ENCODE results near the gene CDH26.

The CDH26 gene

DNA sequence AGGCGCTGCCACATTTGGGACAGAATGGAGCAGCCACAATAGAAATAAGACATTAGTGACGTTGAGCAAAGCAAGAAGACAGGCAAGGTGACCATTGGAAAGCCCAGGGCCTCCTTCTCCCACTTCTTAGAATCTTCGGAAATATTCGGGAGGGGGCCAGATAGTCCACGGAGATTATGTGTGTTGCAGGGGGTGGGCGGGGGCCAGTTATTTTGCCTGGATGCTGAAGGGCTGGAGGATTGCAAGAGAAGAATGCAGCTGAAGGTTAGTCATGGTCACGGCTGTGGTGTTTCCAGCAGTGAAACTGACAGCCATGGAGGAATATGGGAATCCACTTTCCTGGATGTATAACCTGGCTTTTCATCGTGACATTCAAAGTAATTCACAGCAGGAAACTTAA is 88.6 kb downstream of the CDH26 start:
- no peak for DNase-seq (ENCODE audit: low read depth)

DNA sequence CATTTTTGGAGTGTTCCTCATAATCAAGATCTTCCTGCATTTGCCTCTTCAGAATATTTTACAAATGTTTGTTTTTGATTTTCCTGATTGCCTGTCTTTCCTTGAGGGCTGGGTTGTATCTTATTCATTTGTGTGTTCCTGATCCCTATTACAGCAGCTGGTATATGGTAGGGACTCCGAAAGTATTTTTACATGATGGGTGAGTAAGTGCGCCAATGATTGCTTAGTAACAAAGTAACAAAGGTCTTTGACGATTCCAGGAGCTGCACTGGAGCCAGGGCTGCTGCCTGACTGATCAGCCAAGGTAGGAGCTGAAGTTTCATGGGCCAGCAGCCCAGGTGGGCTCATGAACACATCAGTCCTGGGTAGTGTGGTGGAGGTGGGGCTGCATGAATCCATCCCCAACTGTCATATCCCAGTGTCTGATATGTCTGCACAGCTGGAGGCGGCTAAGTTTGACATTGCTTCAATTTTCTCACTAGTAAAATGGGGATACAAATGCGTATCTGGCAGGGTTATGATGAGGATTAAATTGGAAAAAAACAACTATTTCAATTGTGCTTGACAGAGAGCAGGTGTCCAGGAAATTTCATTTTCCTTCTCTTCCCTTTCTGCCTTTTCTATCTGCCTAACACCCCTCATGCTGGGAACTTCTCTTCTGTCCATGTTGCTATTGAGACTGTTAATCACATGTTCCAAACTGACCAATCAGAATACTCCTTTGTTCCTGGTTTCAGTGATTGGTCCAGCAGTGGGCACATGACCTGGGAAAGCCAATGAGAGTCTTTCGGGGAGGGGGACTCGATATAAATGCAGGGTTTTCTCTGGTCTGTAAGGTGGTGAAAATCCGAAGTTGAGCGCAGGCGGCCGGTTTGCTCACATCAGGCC is 90.7 kb downstream of the CDH26 start:
- DNase-seq (ENCODE audit: low read depth) = no peak

- no peak for DNase-seq (ENCODE audit: low read depth)
Measured at GRCh38 chr20:60049601-60050000, 91.4 kb downstream of the CDH26 start.

DNA sequence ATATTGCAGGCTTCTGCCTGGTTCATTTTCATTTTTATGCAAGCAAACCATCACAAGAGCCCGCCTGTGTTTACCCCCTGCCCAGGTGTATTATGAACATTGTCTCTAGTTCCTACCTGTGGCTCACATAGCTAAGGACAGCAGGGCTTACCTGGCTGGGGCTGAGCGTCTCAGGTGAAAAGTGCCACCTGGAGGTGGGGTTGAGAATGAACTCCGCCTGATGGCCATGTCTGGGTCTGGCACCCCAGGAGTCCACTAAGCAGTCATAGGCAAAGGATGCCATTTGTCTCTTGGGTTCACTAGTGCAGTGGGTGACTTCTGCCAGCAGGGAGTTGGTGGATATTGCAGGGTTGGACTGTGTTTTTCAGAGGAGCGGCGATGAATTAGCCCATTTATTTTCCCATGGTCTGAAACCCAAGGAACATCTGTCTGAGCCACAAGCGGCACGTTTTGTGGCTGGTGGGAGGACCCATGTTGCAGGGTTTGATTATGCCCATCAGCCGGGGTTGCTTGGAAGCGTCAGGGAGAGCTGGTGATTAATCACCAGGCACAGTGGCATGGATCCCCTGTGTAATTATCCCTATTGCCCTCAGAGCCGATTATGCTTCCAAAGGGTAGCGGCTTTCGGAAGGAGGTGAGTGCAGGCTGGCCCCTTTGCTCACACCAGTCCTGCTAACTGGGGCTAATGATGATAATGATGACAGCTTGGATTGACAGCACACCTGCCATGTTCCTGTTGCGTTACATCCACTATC is 92.1 kb downstream of the CDH26 start:
- no peak for DNase-seq (ENCODE audit: low read depth)

- DNase-seq (ENCODE audit: low read depth) = no peak
Measured at GRCh38 chr20:60051911-60052310, 93.7 kb downstream of the CDH26 start.

- DNase-seq (ENCODE audit: low read depth) = no peak
Measured at GRCh38 chr20:60052322-60052721, 94.1 kb downstream of the CDH26 start.

DNA sequence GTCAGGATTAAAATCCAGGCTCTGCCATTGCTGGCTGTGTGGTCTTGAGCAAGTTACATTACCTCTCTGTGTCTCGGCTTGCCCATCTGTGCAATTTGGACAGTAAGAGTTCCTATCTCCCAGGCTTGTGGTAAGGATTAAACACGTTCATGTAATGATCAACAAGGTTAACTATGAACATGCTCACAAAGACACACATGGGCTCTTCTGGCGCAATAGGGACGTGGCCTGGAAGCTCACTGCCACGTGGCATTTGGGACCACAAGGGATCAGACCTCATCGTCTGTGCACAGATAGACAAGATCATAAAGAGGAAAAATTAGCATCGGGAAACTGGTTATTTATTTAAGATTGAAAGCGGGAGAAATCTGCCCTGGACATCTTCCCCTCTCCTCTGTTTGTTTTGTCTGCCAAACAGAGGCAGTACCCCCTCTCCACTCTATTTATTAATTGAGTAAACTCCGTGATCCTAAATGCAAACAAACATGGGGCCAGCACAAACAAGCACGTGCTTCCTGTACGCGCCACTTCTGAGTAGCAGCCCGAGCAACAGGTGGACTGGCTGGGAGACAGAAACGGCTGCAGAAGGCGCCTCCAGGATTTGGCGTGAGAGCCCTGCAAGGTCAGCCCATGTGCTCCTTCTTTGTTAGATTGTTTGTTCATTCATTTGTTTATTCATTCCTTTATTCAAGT is 95.0 kb downstream of the CDH26 start:
- no peak for DNase-seq (ENCODE audit: low read depth)

- no peak for DNase-seq (ENCODE audit: low read depth)
Measured at GRCh38 chr20:60053818-60054190, 95.6 kb downstream of the CDH26 start.

DNA sequence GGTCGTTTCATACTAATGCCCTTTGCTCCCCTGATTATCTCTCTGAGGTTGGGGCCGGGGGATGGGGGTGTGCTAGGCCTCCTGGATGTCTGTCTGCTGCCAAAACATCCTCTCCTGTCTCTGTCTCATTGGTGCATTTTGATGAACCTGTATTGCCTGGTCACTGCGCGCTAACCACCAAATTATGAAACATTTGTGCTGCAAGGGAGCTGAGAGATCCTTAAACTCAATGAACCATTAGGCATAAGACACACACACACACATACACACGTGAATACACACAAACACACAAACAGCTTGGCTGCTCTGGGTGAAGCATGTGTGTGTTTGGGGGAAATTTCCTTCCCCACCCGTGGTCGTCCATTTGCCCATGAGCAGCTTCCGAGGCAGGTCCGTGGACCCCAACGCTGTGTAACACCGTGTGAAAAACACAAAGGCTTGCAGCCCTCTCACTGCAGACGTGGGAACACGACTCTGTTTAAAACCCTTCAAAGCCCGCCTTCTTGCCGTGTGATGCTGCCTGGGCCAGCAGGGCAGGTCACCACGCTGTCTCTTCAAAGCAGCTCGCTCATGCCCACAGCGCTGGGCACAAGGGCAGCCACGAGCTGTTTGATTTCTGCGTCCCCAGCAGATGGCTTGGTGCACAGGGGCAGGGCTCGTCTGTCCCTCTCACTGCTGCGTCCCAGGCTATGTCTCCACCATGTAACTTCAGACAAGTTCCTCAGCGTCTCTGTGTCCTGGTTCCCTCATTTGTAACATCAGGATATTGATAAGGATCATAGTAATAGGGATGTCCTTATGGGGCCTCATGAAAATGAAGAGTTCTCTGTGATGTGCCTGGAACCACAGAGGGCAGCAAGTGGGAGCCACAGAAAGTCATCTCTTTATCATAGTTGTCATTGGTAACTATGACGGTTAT is 96.8 kb downstream of the CDH26 start:
- DNase-seq (ENCODE audit: low read depth) = no peak

- DNase-seq (ENCODE audit: low read depth) = no peak
Measured at GRCh38 chr20:60055740-60056139, 97.5 kb downstream of the CDH26 start.

GRCh38 chr20:60056407-60057122 is 98.3 kb downstream of the CDH26 start:
- DNase-seq (ENCODE audit: low read depth) = no peak

DNA sequence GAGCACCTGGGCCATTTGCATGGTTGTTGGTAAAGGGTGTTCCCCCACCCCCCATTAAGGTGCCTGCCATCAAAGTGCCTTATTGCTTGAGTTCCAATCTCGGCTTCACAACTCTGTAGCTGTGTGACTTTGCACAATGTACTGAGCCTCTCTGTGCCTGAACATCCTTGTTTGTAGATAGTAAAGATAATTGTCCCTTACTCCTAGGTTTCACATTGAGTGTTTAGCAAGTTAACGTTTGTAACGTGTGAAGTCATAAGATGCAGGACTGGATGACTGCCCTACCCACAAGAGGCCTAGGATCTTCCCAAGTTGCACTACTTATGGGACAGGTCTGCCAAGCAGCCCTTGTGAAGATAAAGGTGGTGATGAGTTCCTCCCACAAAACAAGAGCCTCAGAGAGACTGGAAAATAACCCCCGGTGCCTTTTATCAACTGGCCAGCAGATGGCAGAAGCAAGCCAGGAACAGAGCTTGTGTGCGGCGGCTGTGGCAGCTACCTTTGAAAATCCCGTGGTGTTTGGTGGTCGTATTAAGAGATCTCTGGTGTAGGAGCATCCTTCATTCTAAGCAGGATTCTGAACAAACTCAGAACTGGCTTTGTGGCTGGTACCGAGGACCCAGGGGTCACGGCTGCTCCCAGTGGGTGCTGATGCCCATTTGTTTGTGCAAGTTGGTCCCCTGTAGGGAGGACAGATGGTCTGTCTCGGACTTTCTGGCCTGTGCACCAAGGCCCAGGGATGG is 99.1 kb downstream of the CDH26 start:
- DNase-seq (ENCODE audit: low read depth) = peak; percentile 47

DNA sequence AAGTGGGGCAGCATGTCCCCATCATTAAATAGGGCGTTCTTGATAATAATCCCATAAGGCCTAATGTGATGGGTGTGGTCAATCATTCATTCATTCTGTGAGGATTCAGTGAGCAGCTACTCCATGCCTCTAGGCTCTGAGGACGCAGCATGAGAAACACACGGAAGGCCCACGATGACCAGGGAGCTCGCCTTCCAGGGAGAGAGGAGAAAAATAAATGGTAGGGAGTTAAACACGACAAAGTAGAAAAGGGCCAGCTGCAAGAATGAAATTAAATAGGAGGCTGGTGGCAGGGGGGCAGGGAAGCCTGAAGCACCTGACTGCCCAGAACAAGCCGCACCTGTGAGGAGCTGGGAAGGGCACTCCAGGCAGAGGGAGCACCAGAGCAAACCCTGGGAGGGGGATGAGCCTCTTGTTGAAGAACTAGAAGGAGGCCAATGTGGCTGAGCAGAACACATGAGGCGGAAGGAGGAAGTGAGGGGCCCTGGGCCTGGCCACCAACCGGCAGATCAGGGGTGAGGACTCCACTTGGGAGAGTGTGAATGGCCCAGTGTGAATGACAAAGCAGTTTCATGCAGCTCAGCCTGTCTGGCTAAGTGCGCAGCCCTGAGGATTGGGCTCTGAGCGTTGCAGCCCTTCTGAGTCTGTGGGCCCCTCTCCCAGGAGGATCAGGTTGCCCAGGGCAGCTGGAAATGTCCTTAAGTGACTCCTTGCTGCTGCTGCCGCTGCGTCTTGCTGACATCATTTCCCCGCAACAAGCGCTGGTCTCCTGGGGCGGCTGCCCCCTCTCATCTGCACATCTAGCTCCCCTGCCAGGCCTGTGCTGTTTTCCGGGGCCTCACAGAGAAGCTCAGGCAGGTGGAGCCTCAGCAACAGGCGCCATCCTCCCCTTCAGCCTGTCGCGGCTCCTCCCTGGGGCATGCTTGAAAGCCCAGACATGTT is 99.9 kb downstream of the CDH26 start:
- DNase-seq (ENCODE audit: low read depth) = no peak

DNA sequence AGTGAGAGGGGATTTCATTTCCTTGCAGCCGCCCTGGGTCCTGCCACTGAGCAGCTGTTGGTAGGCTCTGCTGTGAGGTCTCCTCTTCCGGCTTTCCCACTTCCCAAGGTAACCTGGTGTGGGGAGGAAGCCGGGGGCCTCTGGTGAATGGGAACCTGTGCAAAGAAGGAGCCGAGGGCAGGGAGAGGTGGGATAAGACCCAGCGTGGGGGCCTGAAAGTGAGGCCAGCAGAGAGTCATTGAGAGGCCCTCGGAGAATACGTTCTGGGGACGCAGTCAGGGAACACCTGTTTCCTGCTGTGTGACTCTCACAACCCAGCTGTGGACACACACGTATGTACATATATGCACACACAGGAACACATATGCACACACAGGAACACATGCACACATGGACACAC is 100.7 kb downstream of the CDH26 start:
- no peak for DNase-seq (ENCODE audit: low read depth)

DNA sequence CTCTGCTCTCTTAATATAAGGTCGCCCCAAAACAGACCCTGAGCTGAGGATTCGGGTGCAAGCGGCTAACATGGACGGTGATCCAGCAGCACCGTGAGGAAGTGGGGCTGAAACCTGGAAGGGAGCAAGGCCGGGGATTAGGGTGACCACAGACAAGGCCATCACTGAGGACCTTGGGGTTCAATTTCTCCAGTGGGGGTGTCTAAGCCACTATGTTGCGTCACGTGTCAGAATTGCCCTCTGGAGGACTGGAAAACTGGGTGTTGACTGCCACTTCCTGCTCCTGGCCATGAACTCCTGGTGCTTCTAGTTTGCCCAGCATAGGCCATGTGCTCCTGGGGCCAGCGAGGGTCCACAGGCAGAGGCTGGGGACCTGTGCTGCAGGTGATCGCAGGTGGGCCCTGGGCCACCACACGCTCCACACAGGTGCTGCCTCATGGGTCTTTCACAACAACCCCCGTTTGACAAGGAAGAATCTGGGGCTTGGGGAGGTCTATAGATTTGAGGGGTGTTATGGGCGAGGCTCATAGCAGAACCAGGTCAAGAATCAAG is 101.9 kb downstream of the CDH26 start:
- DNase-seq (ENCODE audit: low read depth) = no peak

DNA sequence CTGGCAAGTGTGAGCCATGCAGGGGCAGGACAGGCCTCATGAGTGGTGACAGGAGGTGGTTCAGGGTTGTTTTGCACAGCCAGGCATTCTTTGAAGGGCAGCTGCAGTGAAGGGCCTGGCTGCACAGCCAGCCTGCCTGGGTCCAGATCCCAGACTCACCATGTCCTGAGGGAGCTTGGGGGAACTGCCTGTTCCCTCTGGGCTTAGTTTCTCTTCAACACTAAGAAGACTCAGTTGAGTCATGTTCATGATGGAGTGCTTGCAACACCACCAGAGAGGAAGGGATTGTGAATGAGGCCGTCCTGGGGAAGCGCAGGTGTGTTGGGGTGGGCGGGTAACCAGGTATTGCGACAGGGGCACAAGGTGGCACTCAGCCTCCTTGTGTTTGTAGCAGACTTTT is 102.4 kb downstream of the CDH26 start:
- DNase-seq (ENCODE audit: low read depth) = no peak

DNA sequence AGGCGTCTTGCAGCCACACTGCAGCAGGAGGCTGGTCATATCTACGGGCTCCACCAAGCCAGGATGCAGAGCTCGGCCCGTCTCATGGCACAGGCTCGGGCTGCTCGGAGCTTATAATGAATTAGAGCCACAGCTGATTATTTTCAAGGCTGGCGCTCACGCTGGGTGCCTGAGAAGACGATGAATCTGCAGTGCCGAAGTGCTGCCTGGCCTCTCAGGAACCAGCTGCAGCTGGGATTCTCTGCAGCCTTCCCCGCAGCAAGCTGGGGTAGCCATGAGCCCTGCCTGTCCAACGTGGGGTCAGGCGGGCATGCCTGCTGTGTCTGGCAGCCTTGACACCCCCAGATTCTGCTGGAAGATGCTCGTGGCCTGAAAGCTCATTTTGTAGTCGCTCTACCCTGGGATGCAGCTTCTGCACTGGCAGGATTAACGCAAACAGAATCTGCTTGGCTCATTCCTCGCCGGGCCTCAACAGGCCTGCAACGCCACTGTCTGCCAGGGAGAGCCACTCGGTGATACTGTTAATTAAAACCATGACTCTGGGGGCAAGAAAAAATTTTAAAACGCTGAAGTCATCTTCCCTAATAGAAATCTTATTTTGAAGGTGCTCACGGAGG is 104.3 kb downstream of the CDH26 start:
- DNase-seq (ENCODE audit: low read depth) = no peak

- no peak for DNase-seq (ENCODE audit: low read depth)
Measured at GRCh38 chr20:60063048-60063451, 104.8 kb downstream of the CDH26 start.
